ENCODE measurements around the gene DLL3.
A peak's percentile ranks its signal among the peaks of the same experiment; 100 is the strongest.
"Not testable (repeated sequence)": the region's sequence is repeated elsewhere in the genome, so short reads cannot be mapped to it uniquely, and the experiment has no call there.

DLL3 gene

GRCh38 chr19:39498798-39499642 is at the start of gene DLL3:
Gene DLL3, plus strand, starts transcription at chr19:39498947. Its CDS starts 28 bp downstream, at chr19:39498975.
- DNase-seq (ENCODE audit: low spot score), result peak; percentile 87

- no peak for DNase-seq (ENCODE audit: low spot score)
Measured at GRCh38 chr19:39449116-39449797, 49.5 kb upstream of the DLL3 start.

GRCh38 chr19:39451257-39451656 is 47.5 kb upstream of the DLL3 start:
- DNase-seq (ENCODE audit: low spot score), result not testable (repeated sequence)

GRCh38 chr19:39463403-39463802 is 35.3 kb upstream of the DLL3 start:
- no peak for DNase-seq (ENCODE audit: low spot score)

GRCh38 chr19:39465956-39466747 is 32.6 kb upstream of the DLL3 start:
- DNase-seq (ENCODE audit: low spot score), result no peak

- no peak for DNase-seq (ENCODE audit: low spot score)
Measured at GRCh38 chr19:39467941-39468340, 30.8 kb upstream of the DLL3 start.

- DNase-seq (ENCODE audit: low spot score), result no peak
Measured at GRCh38 chr19:39469036-39469435, 29.7 kb upstream of the DLL3 start.

- DNase-seq (ENCODE audit: low spot score), result no peak
Measured at GRCh38 chr19:39469567-39469966, 29.2 kb upstream of the DLL3 start.

GRCh38 chr19:39470724-39471339 is 27.9 kb upstream of the DLL3 start:
- no peak for DNase-seq (ENCODE audit: low spot score)

GRCh38 chr19:39471756-39472536 is 26.8 kb upstream of the DLL3 start:
- no peak for DNase-seq (ENCODE audit: low spot score)

- DNase-seq (ENCODE audit: low spot score), result no peak
Measured at GRCh38 chr19:39472746-39473442, 25.9 kb upstream of the DLL3 start.

- DNase-seq (ENCODE audit: low spot score), result no peak
Measured at GRCh38 chr19:39473443-39473960, 25.2 kb upstream of the DLL3 start.

- peak; percentile 88 for DNase-seq (ENCODE audit: low spot score)
Measured at GRCh38 chr19:39474139-39474620, 24.6 kb upstream of the DLL3 start.

- DNase-seq (ENCODE audit: low spot score), result no peak
Measured at GRCh38 chr19:39475748-39476147, 23.0 kb upstream of the DLL3 start.

GRCh38 chr19:39479319-39479801 is 19.4 kb upstream of the DLL3 start:
- not testable (repeated sequence) for DNase-seq (ENCODE audit: low spot score)

GRCh38 chr19:39479916-39480315 is 18.8 kb upstream of the DLL3 start:
- DNase-seq (ENCODE audit: low spot score), result no peak

GRCh38 chr19:39480337-39481228 is 18.2 kb upstream of the DLL3 start, which contains the start of gene TIMM50:
Gene TIMM50, plus strand, starts transcription at chr19:39480838. Its CDS starts 16 bp downstream, at chr19:39480854.
- DNase-seq (ENCODE audit: low spot score), result peak; percentile 94

- DNase-seq (ENCODE audit: low spot score), result no peak
Measured at GRCh38 chr19:39481229-39481545, 17.6 kb upstream of the DLL3 start.

GRCh38 chr19:39481676-39482075 is 17.1 kb upstream of the DLL3 start:
- DNase-seq (ENCODE audit: low spot score), result no peak

All from D341Med (cell line).